Right ventricle myocardium inferior (tissue), 1 donor: Measurements from ENCODE around the gene ZSWIM1. TPM values are rescaled to one million over a fixed set of nuclear protein-coding genes. Genes with fewer than 3 reads are reported as not detected.
"Not testable (repeated sequence)": the region's sequence is repeated elsewhere in the genome, so short reads cannot be mapped to it uniquely, and the experiment has no call there.

Source experiments
- ATAC-seq: fragments of 200-7000 bp; cut with Tn5 transposase; one replicate; pipeline ENCODE4 v1.9.1; 2020; ENCODE audit warnings: mild to moderate bottlenecking, moderate library complexity
- DNase-seq: peaks from one replicate; pipeline ENCODE4 v3.0.0; 2021; ENCODE audit errors: missing footprints
- intact Hi-C: fragments of 100-400 bp; cut with DNase I; formaldehyde crosslinking; loops from one replicate; pipeline ENCODE4 v1.11.0; 2022
- total RNA-seq: library from RNA; stranded (reverse); fragmentation: NEBNext Ultra II Directional; extraction: Animal tissue kit (Norgen Biotek cat#: 25700); gene quantifications from one replicate; pipeline ENCODE4 v1.2.1, GENCODE V29; 2021
- donor health status: DM: no; HTN: yes; CAD: no; lungs with severe emphysema.

ZSWIM1 gene
- total RNA-seq, 1 donor from 2014 or later = 11.4 TPM

- ATAC-seq = no peak
- intact Hi-C loops = no loop called here
- no peak for DNase-seq
Observed at GRCh38 chr20:45918779-45919537, 37.9 kb downstream of the ZSWIM1 start.

- peak; percentile 89 for DNase-seq
- peak; percentile 81 for ATAC-seq
- intact Hi-C loops = no loop called here
Observed at GRCh38 chr20:45919542-45920399, 38.7 kb downstream of the ZSWIM1 start.

- intact Hi-C loops = no loop called here
- no peak for DNase-seq
- ATAC-seq = no peak
Observed at GRCh38 chr20:45920462-45921336, 39.7 kb downstream of the ZSWIM1 start.

GRCh38 chr20:45921337-45922189 is 40.5 kb downstream of the ZSWIM1 start:
- no peak for DNase-seq
- no peak for ATAC-seq
- intact Hi-C loops = no loop called here

GRCh38 chr20:45924391-45925261 is 43.6 kb downstream of the ZSWIM1 start:
- ATAC-seq (peak; percentile 61), DNase-seq (no peak)
- intact Hi-C loops = no loop called here

- ATAC-seq = no peak
- no peak for DNase-seq
- intact Hi-C loops = no loop called here
Observed at GRCh38 chr20:45925821-45926506, 44.9 kb downstream of the ZSWIM1 start.

GRCh38 chr20:45926731-45927070 is 45.7 kb downstream of the ZSWIM1 start:
- ATAC-seq (no peak), DNase-seq (no peak)
- intact Hi-C loops = no loop called here

GRCh38 chr20:45927071-45927878 is 46.2 kb downstream of the ZSWIM1 start:
- ATAC-seq = no peak
- intact Hi-C loops = no loop called here
- DNase-seq = no peak

- DNase-seq, intact Hi-C loops, ATAC-seq: not testable (repeated sequence)
Observed at GRCh38 chr20:45931680-45932079, 50.7 kb downstream of the ZSWIM1 start.

- intact Hi-C loops = loop anchor here (2.0 kb wide), 3 partner anchors 23 to 99 kb away; partner anchors contain the start of gene ZNF335
- DNase-seq = peak; percentile 87
- peak; percentile 33 for ATAC-seq
Observed at GRCh38 chr20:45933266-45934045, 52.4 kb downstream of the ZSWIM1 start.

GRCh38 chr20:45934046-45934585 is 53.1 kb downstream of the ZSWIM1 start:
- ATAC-seq (peak; percentile 46), DNase-seq (peak; percentile 90)
- intact Hi-C loops = loop anchor here (2.0 kb wide), 3 partner anchors 23 to 99 kb away; partner anchors contain the start of gene ZNF335
